Activated CD4-positive, alpha-beta T cell treated with anti-CD3 and anti-CD28 coated beads, Interleukin-2, amount 10 ng/mL, durations not matched to agents 24 days and 14 days (primary cell): ENCODE measurements around the gene SAT2. TPM values are rescaled to one million over a fixed set of nuclear protein-coding genes. Genes with fewer than 3 reads are reported as not detected.
"Not testable (repeated sequence)": the region's sequence is repeated elsewhere in the genome, so short reads cannot be mapped to it uniquely, and the experiment has no call there.

Source experiments
- DNase-seq: peaks from one replicate; pipeline ENCODE4 v3.0.0; 2022
- H3K27ac Mint-ChIP-seq: one replicate; pipeline ENCODE4 v1.8.0; 2022; ENCODE audit warnings: mild to moderate bottlenecking, mixed read lengths
- H3K27me3 Mint-ChIP-seq: one replicate; pipeline ENCODE4 v1.8.0; 2022; ENCODE audit warnings: mixed read lengths
- H3K36me3 Mint-ChIP-seq: one replicate; pipeline ENCODE4 v1.8.0; 2022; ENCODE audit warnings: low read depth, mild to moderate bottlenecking, mixed read lengths
- H3K4me1 Mint-ChIP-seq: one replicate; pipeline ENCODE4 v1.8.0; 2021; ENCODE audit warnings: mixed read lengths
- H3K4me3 Mint-ChIP-seq: one replicate; pipeline ENCODE4 v1.8.0; 2022; ENCODE audit warnings: mild to moderate bottlenecking, moderate library complexity, mixed read lengths
- H3K9me3 Mint-ChIP-seq: one replicate; pipeline ENCODE4 v1.8.0; 2021; ENCODE audit warnings: mixed read lengths
- intact Hi-C: fragments of 100-400 bp; cut with micrococcal nuclease; formaldehyde crosslinking; loops from one replicate; pipeline ENCODE4 v1.15.1; 2023
- total RNA-seq: library from RNA; stranded (reverse); gene quantifications from 2 replicates; pipeline ENCODE4 v1.2.3, GENCODE V29; 2022

Gene SAT2
- total RNA-seq, 1 donor from 2014 or later: 17.7 TPM

DNA sequence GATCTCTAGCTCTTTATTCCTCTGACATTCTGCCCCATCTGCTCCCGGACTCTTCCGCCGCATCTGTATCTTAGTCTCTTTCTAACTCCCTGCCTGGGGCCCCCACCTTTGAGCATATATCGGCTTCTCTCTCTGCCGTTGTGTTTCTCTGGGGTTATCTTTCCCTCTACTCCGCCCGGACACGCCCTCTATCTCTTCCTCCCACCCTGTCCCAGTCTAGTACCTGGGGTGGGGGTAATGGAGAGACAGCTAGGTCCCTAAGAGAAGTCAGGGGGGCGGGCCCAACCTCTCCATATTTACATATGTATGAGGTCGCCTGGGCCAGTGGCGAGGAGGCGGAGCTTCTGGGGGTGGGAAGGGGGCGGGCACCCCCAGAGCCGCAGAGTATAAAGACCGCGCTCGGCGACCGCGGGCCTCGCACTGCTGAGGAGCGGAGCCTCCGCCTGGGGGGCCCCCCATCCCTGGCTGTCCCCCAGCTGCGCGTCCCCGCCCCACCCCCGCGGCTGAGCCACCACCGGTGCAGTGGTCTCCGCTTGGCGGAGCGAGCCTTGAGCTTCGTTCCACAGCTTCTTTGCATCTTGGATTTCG lies 23.0 kb upstream of the SAT2 start, which contains the start of gene ATP1B2:
Gene ATP1B2 (plus strand): TSS at position 418 of the 588 bp plus-strand sequence. CDS start 593 bp downstream, outside the sequence.
- Mint-ChIP-seq H3K9me3 (no peaks in the 10 kb centered on the region), H3K4me1 (peaks cover 15% of the 10 kb centered on the region), H3K4me3 (peak within 1 kb of the TSS; percentile 82), H3K36me3 (no peaks in the 10 kb centered on the region), H3K27ac (peak within 1 kb of the TSS; percentile 23), H3K27me3 (peaks cover 57% of the 10 kb centered on the region)
- DNase-seq: peak; percentile 92
- intact Hi-C loops: loop anchor here (1.0 to 5.0 kb wide), 2 partner anchors 33 to 36 kb away; no protein-coding TSS in a partner anchor

DNA sequence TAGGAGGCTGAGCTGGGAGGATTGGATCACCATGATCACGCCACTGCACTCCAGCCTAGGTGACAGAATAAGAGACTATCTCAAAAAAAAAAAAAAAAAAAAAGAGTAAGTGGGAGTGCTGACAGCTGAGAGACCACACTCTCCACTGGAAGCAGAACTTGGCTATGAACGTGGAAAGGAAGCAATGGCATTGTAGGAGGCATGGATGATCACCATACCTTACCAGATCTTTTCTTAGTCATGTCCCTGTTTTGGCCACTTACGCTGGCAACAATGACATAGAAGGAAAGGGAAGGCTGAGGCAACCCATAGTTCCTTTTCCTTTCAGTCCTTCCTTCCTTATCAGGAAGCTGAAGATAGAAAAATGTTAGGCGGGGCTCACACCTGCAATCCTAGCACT lies 19.4 kb upstream of the SAT2 start:
- no peak overlapping the region for H3K27ac Mint-ChIP-seq
- intact Hi-C loops: no loop called here
- H3K27me3 Mint-ChIP-seq: peaks cover 30% of the 10 kb centered on the region
- no peak overlapping the region for H3K4me3 Mint-ChIP-seq
- no peaks in the 10 kb centered on the region for H3K9me3 Mint-ChIP-seq
- no peaks in the 10 kb centered on the region for H3K36me3 Mint-ChIP-seq
- peaks cover 23% of the 10 kb centered on the region for H3K4me1 Mint-ChIP-seq
- DNase-seq: no peak

DNA sequence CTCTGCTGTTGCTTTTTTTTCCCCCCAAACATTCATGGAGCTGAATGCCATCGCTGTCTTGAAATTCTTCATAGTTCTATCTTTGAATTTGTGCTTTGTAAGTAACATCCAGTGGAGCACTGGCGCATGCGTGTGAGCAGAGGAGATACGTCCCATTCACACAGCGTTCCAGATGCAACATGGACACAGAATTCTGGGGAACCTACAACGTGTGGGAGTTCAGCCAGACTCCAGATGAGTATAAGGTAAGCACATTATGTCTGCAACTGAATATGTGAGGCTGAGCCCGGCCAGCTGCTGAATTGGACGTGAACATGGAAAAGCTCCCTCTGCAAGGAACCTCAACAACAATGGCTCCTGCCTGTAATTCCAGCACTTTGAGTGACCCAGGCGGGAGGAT lies 18.8 kb upstream of the SAT2 start:
- H3K27me3 Mint-ChIP-seq: peaks cover 27% of the 10 kb centered on the region

DNA sequence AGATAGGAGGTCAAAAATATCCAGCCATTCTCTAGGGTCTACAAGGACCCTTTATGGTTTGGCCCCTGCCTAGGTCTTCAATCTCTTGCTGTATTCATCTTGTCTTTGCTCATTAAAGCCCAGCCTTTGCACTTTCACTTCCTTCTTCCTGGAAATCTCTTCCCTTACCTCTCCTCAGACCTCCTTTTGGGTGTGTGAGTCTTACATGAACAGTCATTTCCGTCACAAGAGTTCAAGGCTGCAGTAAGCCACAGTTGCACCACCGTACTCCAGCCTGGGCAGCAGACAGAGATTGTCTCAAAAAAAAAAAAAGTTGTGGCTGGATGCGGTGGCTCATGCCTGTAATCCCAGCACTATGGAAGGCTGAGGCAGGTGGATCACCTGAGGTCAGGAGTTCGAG lies 17.2 kb upstream of the SAT2 start:
- H3K4me3 Mint-ChIP-seq: peak overlapping the region; percentile 3
- H3K4me1 Mint-ChIP-seq: peaks cover 11% of the 10 kb centered on the region
- H3K27me3 Mint-ChIP-seq: peaks cover 16% of the 10 kb centered on the region
- no peak for DNase-seq
- H3K9me3 Mint-ChIP-seq: no peaks in the 10 kb centered on the region
- H3K27ac Mint-ChIP-seq: no peak overlapping the region
- intact Hi-C loops: no loop called here
- no peaks in the 10 kb centered on the region for H3K36me3 Mint-ChIP-seq

More for the DNA sequence above, 18.8 kb upstream of the SAT2 start:
- H3K36me3 Mint-ChIP-seq: no peaks in the 10 kb centered on the region
- intact Hi-C loops: no loop called here
- H3K27ac Mint-ChIP-seq: no peak overlapping the region
- DNase-seq: no peak
- peaks cover 23% of the 10 kb centered on the region for H3K4me1 Mint-ChIP-seq
- no peak overlapping the region for H3K4me3 Mint-ChIP-seq
- no peaks in the 10 kb centered on the region for H3K9me3 Mint-ChIP-seq

DNA sequence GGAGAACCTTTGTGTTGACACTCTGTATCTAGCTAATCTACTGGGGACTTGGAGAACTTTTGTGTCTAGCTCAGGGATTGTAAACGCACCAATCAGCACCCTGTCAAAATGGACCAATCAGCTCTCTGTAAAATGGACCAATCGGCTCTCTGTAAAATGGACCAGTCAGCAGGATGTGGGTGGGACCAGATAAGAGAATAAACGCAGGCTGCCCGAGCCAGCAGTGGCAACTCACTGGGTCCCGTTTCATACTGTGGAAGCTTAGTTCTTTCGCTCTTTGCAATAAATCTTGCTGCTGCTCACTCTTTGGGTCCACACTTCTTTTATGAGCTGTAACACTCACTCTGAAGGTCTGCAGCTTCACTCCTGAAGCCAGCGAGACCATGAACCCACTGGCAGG lies 14.0 kb upstream of the SAT2 start:
- H3K36me3 Mint-ChIP-seq, intact Hi-C loops, H3K9me3 Mint-ChIP-seq, H3K27me3 Mint-ChIP-seq, H3K27ac Mint-ChIP-seq: not testable (repeated sequence)
- peaks cover 11% of the 10 kb centered on the region for H3K4me1 Mint-ChIP-seq
- H3K4me3 Mint-ChIP-seq: peak overlapping the region; percentile 62
- DNase-seq: peak; percentile 79

DNA sequence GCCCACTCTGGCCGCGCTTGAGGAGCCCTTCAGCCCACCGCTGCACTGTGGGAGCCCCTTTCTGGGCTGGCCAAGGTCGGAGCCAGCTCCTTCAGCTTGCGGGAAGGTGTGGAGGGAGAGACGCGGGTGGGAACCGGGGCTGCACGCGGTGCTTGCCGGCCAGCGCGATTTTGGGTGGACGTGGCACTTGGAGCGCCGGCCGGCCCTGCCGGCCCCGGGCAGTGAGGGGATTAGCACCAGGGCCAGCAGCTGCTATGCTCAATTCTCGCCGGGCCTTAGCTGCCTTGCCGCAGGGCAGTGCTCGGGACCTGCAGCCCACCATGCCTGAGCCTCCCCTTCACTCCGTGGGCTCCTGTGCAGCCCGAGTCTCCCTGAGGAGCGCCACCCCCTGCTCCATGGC lies 13.2 kb upstream of the SAT2 start:
- H3K27ac Mint-ChIP-seq: no peak overlapping the region
- H3K27me3 Mint-ChIP-seq: peaks cover 6% of the 10 kb centered on the region
- intact Hi-C loops: no loop called here
- H3K36me3 Mint-ChIP-seq: no peaks in the 10 kb centered on the region
- no peak for DNase-seq
- H3K9me3 Mint-ChIP-seq: no peaks in the 10 kb centered on the region
- H3K4me1 Mint-ChIP-seq: peaks cover 11% of the 10 kb centered on the region
- H3K4me3 Mint-ChIP-seq: no peak overlapping the region

DNA sequence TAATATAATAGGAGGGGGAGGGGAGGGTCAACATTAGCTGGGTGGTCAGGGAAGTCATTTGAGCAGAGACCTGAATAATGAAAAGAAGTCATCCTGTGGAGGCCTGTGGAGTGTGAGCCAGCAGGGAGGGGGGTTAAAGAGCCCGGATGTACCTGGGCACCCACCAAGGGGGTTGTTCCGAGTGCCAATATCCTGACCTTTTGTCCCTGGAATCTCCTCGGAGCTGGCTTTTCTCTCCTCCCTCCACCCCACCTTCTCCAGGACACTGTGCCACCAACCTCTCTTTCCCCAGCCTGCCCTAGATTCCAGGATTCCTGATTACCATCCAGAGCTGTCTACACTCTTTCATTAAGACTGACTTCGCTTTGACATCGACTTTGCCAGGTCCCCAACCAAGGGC lies 8.5 kb upstream of the SAT2 start:
- intact Hi-C loops: no loop called here
- no peaks in the 10 kb centered on the region for H3K9me3 Mint-ChIP-seq
- H3K27ac Mint-ChIP-seq: no peak overlapping the region
- no peaks in the 10 kb centered on the region for H3K36me3 Mint-ChIP-seq
- no peak overlapping the region for H3K4me3 Mint-ChIP-seq
- DNase-seq: no peak
- peaks cover 10% of the 10 kb centered on the region for H3K27me3 Mint-ChIP-seq
- peaks cover 5% of the 10 kb centered on the region for H3K4me1 Mint-ChIP-seq

DNA sequence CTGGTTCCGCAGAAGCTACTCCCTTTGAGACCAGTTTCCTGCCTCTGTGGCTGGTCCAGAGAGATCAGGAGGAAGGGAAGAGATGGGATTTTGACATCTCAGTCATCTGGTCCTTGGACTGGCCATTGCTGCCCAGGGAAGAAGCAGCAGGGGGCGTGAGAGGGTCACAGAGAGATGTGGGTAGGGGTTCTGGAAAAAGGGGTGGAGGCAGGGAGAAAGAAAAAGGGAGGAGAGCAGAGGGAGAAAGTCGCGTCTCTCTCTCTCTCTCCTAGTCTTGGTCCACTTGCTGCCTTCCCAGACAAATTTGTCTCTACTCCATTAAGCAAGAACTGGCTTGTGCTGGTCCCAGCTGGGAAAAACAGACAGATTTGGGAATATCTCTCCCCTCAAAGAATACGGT lies 6.8 kb upstream of the SAT2 start:
- no peaks in the 10 kb centered on the region for H3K9me3 Mint-ChIP-seq

DNA sequence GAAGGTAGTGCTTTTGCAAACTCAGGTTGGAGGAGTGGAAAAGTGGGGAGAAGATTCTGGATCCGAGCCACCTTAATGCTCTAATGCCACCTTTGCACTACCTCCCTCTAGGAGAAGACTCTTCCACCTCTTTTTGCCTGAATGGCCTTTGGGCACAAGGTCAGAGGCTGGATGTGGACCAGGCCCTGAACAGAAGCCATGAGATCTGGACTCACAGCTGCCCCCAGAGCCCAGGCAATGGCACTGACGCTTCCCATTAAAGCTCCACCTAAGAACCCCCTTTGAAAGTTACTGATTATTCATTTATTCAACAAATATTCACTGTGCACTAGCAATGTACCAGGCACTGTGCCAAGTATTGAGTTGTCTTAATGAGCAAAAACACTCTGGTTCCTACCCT lies 5.5 kb upstream of the SAT2 start:
- no peaks in the 10 kb centered on the region for H3K9me3 Mint-ChIP-seq
- peaks cover 5% of the 10 kb centered on the region for H3K27me3 Mint-ChIP-seq
- H3K36me3 Mint-ChIP-seq: no peaks in the 10 kb centered on the region
- DNase-seq: no peak
- H3K4me1 Mint-ChIP-seq: peaks cover 5% of the 10 kb centered on the region
- intact Hi-C loops: no loop called here
- no peak overlapping the region for H3K4me3 Mint-ChIP-seq
- no peak overlapping the region for H3K27ac Mint-ChIP-seq

More for the DNA sequence above, 6.8 kb upstream of the SAT2 start:
- intact Hi-C loops: no loop called here
- peak; percentile 68 for DNase-seq
- no peaks in the 10 kb centered on the region for H3K36me3 Mint-ChIP-seq
- no peak overlapping the region for H3K27ac Mint-ChIP-seq
- peaks cover 7% of the 10 kb centered on the region for H3K27me3 Mint-ChIP-seq
- H3K4me3 Mint-ChIP-seq: no peak overlapping the region
- peaks cover 5% of the 10 kb centered on the region for H3K4me1 Mint-ChIP-seq

DNA sequence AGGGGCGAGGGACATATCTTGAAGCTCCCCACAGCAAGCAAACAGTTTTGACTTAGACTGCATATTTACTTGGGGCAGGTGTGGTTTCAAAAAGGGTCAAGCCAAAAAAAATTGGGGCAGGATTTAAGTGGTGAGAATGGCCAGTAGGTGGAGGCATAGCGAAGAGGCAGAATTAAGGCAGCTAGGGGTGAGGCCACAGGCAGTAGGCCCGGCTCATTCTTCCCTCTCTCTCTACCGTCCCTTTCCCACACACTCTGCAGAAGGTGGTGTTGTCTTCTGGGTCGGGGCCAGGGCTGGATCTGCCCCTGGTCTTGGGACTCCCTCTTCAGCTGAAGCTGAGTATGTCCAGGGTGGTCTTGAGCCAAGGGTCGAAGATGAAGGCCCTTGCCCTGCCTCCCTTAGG lies 4.9 kb upstream of the SAT2 start:
- no peak overlapping the region for H3K27ac Mint-ChIP-seq
- H3K4me3 Mint-ChIP-seq: no peak overlapping the region
- peak; percentile 84 for DNase-seq
- intact Hi-C loops: loop anchor here (1.0 kb wide), 1 partner anchor 55 kb away; the partner anchor contains the start of gene TP53
- H3K4me1 Mint-ChIP-seq: peaks cover 7% of the 10 kb centered on the region
- H3K9me3 Mint-ChIP-seq: no peaks in the 10 kb centered on the region
- peaks cover 5% of the 10 kb centered on the region for H3K27me3 Mint-ChIP-seq
- H3K36me3 Mint-ChIP-seq: no peaks in the 10 kb centered on the region

DNA sequence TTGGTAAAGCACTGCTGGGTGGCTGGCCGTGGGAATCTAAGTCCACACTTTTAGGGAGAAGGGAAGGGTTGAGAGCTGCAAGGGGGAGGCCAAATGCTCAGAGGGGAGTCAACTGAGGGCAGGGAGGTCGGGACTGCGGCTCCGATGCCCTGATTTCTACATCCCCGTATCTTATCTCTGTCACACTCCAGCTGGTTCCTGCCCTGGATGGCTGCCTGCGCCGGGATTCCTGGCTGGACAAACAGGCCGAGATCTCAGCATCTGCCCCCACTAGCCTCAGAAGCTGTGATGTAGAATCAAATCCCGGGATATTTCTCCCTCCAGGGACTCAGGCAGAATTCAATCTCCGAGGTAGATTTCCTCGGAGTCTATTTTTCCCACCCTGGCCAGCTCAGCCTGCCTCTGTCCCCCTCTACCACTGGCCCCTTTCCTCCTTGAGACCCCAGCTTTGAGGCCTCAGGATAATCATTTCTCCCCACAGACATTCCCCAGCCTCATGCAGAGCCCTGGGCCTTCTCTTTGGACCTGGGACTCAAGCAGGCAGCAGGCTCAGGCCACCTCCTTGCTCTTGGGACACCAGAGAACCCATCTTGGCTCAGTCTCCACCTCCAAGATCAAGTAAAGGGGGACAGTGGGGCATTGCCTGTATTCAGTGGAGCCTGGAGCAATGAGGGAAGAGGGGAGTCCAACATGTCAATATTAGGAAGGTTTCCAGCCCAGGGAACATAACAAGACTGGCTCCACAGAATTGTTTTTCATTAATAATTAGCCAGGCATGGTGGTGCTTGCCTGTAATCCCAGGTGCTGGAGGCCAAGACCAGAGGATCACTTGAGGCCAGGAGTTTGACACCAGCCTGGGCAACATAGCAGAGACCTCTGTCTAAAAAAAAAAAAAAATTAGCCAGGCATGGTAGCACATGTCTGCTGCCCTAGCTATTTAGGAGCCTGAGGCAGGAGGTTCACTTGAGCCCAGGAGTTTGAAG lies 4.1 kb upstream of the SAT2 start:
- Mint-ChIP-seq H3K36me3 (no peaks in the 10 kb centered on the region), H3K4me1 (peaks cover 12% of the 10 kb centered on the region), H3K27me3 (peaks cover 5% of the 10 kb centered on the region), H3K27ac (no peak overlapping the region), H3K9me3 (no peaks in the 10 kb centered on the region), H3K4me3 (no peak overlapping the region)
- intact Hi-C loops: loop anchor here (1.0 kb wide), 1 partner anchor 56 kb away; the partner anchor contains the start of gene TP53
- no peak for DNase-seq

DNA sequence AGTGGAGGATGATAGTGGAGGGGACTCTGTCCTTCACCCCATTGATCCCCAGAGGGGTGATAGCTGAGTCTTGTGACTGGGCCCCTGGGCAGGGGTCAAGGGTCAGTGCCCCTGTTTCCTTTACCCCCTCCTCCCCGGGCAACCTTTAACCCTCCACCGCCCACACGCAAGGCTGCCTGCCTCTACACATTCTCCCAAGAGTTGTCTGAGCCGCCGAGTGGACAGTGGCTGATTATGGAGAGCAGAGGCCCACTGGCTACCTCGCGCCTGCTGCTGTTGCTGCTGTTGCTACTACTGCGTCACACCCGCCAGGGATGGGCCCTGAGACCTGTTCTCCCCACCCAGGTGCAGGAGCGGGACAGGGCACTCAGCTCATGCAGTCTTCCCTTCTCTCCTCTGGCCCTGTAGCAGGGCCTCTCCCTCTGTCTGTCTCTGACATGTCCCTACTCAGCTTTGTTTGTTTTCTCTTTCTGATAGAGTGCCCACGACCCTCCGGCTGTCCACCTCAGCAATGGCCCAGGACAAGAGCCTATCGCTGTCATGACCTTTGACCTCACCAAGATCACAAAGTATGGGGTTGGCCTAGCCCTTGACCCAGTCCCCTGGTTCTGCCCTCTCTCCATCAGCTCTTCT lies 2.4 kb upstream of the SAT2 start, which contains the start of gene SHBG:
Gene SHBG (plus strand): TSS at position 197 of the 633 bp plus-strand sequence. CDS start 38 bp downstream, at position 235.
- Mint-ChIP-seq H3K9me3 (no peaks in the 10 kb centered on the region), H3K36me3 (peaks cover 5% of the 10 kb centered on the region), H3K4me1 (peaks cover 14% of the 10 kb centered on the region), H3K27ac (no peak within 1 kb of the TSS), H3K4me3 (no peak within 1 kb of the TSS), H3K27me3 (no peaks in the 10 kb centered on the region)
- intact Hi-C loops: no loop called here
- DNase-seq: no peak

DNA sequence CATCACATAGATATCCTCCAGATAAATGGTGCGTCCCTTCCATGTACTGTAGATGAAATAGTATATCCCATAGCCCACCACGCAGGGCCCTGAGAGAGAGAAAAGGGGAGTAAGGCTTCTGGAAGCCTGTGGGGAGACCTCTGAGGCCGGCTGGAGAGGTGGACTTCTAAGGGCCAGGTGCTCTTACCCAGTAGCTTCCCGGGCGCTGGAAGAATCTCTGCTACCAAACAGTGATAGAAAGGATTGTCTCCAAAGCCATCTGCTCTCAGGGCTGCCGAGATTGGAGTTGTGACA lies 718 bp downstream of the SAT2 start:
- H3K27me3 Mint-ChIP-seq: peaks cover 1% of the 10 kb centered on the region
- H3K4me1 Mint-ChIP-seq: peaks cover 10% of the 10 kb centered on the region
- H3K4me3 Mint-ChIP-seq: peak overlapping the region; percentile 91
- H3K27ac Mint-ChIP-seq: no peak overlapping the region
- peaks cover 5% of the 10 kb centered on the region for H3K36me3 Mint-ChIP-seq
- intact Hi-C loops: loop anchor here (1.0 kb wide), 1 partner anchor 61 kb away; the partner anchor contains the start of gene WRAP53
- DNase-seq: no peak
- no peaks in the 10 kb centered on the region for H3K9me3 Mint-ChIP-seq

DNA sequence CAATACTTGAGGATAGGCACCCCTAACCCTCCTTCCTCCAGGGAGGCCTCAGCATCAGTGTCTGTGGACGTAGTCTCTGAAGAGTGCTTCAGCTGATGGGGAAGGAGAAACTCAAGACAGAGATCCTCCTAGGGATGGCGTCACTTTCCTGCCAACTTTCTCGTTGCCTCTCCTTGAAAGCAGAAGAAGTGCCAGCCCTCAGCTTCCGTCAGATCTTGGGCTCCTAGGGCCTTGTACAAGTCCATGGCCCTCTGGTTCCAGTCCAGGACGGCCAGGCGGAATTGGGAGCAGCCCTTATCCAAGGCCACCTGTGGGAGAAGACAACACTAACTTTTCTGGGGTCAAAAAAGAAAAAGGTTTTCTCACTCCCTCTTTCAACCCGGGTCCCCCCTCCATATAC lies 1.3 kb downstream of the SAT2 start:
- Mint-ChIP-seq H3K36me3 (peaks cover 5% of the 10 kb centered on the region), H3K27me3 (peaks cover 1% of the 10 kb centered on the region), H3K27ac (no peak overlapping the region), H3K4me3 (peak overlapping the region; percentile 91), H3K4me1 (peaks cover 10% of the 10 kb centered on the region), H3K9me3 (no peaks in the 10 kb centered on the region)
- DNase-seq: no peak
- intact Hi-C loops: no loop called here
